Renal pelvis (tissue), 4 donors: Measurements from ENCODE around the gene YPEL4. TPM values are rescaled to one million over a fixed set of nuclear protein-coding genes. Genes with fewer than 3 reads are reported as not detected.

Experiments used
- DNase-seq: peaks from one replicate; pipeline ENCODE4 v3.0.0-alpha.2; 2013
- polyA plus RNA-seq, 3 donors: library from polyadenylated mRNA; unstranded; fragments of 120-200 nt; gene quantifications; one replicate each; pipeline ENCODE4 v1.2.1, GENCODE V29; 2013; ENCODE audit not compliant: insufficient read length in 3 of 3

YPEL4 gene
- polyA plus RNA-seq, 3 donors: 2.0 to 5.9 (median 4.3) TPM

- DNase-seq: no peak
Observed at GRCh38 chr11:57633394-57634070, 16.2 kb downstream of the YPEL4 start.

GRCh38 chr11:57632116-57632515, 17.6 kb downstream of the YPEL4 start:
- DNase-seq: no peak

GRCh38 chr11:57630171-57630570, 19.5 kb downstream of the YPEL4 start:
- DNase-seq: no peak

- no peak for DNase-seq
Observed at GRCh38 chr11:57626895-57627294, 22.8 kb downstream of the YPEL4 start.

GRCh38 chr11:57624864-57625263, 24.8 kb downstream of the YPEL4 start:
- DNase-seq: no peak

GRCh38 chr11:57622263-57622662, 27.4 kb downstream of the YPEL4 start:
- no peak for DNase-seq

- DNase-seq: no peak
Observed at GRCh38 chr11:57620467-57620866, 29.2 kb downstream of the YPEL4 start.

GRCh38 chr11:57619331-57619730, 30.4 kb downstream of the YPEL4 start:
- DNase-seq: no peak

- DNase-seq: no peak
Observed at GRCh38 chr11:57618438-57618837, 31.3 kb downstream of the YPEL4 start.

GRCh38 chr11:57616595-57616994, 33.1 kb downstream of the YPEL4 start:
- no peak for DNase-seq

- no peak for DNase-seq
Observed at GRCh38 chr11:57615308-57615707, 34.4 kb downstream of the YPEL4 start.

GRCh38 chr11:57614234-57614772, 35.4 kb downstream of the YPEL4 start:
- no peak for DNase-seq

- DNase-seq: no peak
Observed at GRCh38 chr11:57610170-57610569, 39.5 kb downstream of the YPEL4 start.

- no peak for DNase-seq
Observed at GRCh38 chr11:57605028-57605420, 44.7 kb downstream of the YPEL4 start.

GRCh38 chr11:57604296-57605027, 45.2 kb downstream of the YPEL4 start:
- DNase-seq: peak; percentile 23

GRCh38 chr11:57601297-57601696, 48.4 kb downstream of the YPEL4 start:
- no peak for DNase-seq

- DNase-seq: no peak
Observed at GRCh38 chr11:57599381-57599780, 50.3 kb downstream of the YPEL4 start.

- DNase-seq: peak; percentile 12
Observed at GRCh38 chr11:57598831-57599155, 50.9 kb downstream of the YPEL4 start.

GRCh38 chr11:57597916-57598830, 51.5 kb downstream of the YPEL4 start:
- peak; percentile 84 for DNase-seq

- peak; percentile 46 for DNase-seq
Observed at GRCh38 chr11:57597461-57597915, 52.2 kb downstream of the YPEL4 start, which contains the start of gene SERPING1. TSS of gene SERPING1 (plus strand) at chr11:57597685. CDS start at chr11:57598271, 586 bp downstream.

GRCh38 chr11:57596266-57596885, 53.3 kb downstream of the YPEL4 start:
- DNase-seq: no peak
